GM19467 (cell line): ENCODE data around the gene TOMM70.
"Not testable (repeated sequence)": the region's sequence is repeated elsewhere in the genome, so short reads cannot be mapped to it uniquely, and the experiment has no call there.

Source experiments
- ATAC-seq: cut with Tn5 transposase; IDR thresholded peaks from one replicate; pipeline ENCODE4 v1.9.1; 2021; ENCODE audit warnings: mild to moderate bottlenecking, moderate library complexity; ENCODE audit not compliant: unreplicated experiment

The TOMM70 gene

GRCh38 chr3:100329800-100330489, 70.9 kb downstream of the TOMM70 start:
- no peak for ATAC-seq

- not testable (repeated sequence) for ATAC-seq
Measured at GRCh38 chr3:100327377-100327776, 73.5 kb downstream of the TOMM70 start.

DNA sequence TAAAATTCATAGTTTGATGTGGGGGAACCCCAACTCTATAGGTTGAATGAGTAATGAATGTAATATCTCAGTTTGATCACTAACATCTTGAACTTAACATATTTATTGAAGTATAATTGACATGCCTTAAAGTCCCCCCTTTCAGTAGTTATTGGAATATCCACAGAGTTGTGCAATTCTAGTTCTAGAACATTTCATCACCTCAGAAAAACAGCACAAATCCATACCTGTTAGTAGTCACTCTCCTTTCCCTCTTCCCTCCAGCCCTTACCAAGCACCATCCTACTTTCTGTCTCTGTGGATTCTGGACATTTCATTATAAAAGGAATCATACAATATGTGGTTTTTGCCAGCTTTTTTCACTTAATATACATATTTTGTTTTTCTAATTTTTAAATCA, 75.1 kb downstream of the TOMM70 start:
- no peak for ATAC-seq

- ATAC-seq, result no peak
Measured at GRCh38 chr3:100324044-100324443, 76.8 kb downstream of the TOMM70 start.

GRCh38 chr3:100319951-100320350, 80.9 kb downstream of the TOMM70 start:
- ATAC-seq, result no peak

- ATAC-seq, result no peak
Measured at GRCh38 chr3:100317912-100318311, 83.0 kb downstream of the TOMM70 start.

DNA sequence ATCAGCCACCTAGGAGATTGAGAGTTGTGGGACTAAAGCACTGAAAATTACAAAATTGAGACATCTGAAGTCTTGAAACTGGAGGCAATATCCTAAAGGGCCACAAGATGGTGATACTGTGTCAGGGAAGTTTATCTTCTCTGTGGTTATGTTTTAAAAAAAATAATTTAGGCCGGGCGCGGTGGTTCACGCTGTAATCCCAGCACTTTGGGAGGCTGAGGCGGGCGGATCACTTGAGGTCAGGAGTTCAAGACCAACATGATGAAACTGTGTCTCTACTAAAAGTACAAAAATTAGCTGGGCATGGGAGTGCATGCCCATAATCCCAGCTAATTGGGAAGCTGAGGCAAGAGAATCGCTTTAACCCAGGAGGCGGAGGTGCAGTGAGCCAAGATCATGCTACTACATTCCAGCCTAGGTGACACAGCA, 84.2 kb downstream of the TOMM70 start:
- ATAC-seq, result peak; percentile 63
